IPS DF 19.7 (cell line): Measurements from ENCODE around the gene RALGAPB.

Experiments used
- DNase-seq: peaks from one replicate; pipeline ENCODE4 v3.0.0-alpha.2; 2013; ENCODE audit warnings: low read depth, low spot score

RALGAPB gene

DNA sequence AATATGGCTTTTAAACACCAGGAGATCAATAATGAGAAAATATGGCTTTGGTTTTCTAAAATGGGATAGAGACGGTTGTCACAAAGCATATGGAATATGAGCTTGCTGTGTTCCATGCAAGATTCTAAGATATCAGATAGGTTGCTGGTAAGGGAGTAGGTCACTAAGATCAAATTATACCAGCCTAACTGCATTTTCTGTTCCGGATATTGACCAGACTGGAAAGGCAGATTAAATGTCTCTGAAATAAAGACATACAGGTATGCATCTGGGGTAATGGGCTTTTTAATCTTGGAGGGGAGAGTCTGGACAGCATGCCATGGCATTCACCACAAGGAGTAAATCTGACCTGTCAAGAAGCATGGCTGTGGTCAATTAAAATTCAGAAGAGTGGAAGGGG lies 73.1 kb downstream of the RALGAPB start:
- DNase-seq: no peak

DNA sequence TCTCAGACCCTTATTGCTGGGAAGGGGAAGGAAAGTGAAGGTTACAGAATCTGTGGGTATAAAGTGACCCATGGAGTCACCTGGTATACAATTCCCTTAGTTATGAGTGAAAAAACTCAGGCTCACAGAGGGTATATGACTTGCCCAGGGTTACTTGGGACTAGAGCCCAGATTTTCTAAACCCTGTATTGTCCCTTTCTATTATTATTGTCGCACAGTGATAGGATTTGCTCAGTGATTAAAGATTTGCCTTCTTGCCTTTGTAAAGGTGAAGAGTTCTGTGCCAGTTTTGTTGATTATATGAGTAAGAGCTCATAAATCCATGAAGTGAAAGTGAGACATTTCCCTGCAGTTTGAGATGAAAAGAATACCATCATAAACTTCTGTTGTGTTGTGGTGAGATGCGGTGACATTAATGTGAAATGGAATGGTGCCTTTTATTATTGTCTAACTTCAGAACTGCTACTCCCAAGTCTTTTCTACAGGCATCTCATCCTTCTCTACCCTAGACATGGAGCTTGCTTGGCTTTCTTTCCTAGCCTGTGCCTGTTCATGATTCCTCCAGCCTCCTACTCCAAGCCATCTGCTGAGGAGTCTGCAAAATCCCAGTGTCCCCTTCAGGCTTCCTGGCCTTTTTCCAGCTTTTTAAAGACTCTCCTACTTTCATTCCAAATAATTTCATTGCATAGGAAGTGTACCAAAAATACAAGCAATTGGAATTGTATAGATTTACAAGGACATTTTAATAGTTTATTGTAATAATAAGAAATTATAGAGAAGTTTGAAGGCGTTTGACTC lies 74.8 kb downstream of the RALGAPB start:
- no peak for DNase-seq

DNA sequence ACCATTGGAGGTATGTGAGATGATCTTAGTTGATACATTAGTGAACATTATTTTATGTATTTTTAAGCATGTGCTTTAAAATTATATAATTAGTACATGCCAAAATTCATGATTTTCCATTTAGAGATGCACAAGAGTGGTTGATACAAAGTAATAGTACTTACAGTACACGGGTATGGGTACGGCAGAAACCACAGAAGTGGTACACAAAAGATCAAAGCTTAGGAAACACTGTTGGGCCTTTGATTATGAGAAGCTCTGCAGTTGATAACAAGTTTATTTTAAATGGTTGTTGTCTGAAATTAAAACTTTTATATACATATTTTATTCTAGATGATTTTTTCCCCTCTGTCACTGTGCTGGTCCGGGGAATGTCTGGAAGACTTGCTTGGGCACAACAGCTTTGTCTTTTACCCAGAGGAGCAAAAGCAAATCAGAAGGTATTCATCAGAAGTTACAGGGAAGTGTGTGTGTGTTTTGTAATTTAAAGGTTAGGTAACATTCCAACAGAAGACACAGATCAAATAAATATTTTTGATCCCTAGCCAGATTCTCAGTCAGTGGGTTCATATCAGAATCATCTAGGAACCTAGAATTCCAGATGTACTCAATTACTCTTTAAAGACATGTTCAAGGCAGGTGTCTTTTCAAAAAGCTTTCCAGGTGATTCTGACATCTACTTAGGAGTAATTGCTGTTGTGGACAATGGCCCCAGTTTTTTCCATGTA lies 75.9 kb downstream of the RALGAPB start:
- DNase-seq: no peak

DNA sequence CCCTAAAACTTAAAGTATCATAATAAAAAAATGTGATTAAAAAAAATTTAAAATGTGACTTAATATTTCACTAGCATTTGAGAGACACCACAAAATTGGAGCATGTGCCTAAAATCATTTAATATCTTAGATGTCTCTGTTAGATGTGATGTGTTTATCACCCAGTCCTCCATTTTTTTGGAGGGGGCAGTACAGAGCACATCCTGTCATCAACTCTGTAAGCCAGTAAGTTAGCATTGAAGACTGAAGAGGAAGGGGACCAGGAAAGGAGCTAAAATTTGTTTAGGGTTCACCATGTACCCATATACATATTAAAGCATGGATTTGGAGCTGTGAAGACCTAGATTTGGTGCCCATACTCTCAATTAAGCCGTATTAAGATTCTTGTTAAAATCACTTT lies 77.6 kb downstream of the RALGAPB start:
- no peak for DNase-seq

DNA sequence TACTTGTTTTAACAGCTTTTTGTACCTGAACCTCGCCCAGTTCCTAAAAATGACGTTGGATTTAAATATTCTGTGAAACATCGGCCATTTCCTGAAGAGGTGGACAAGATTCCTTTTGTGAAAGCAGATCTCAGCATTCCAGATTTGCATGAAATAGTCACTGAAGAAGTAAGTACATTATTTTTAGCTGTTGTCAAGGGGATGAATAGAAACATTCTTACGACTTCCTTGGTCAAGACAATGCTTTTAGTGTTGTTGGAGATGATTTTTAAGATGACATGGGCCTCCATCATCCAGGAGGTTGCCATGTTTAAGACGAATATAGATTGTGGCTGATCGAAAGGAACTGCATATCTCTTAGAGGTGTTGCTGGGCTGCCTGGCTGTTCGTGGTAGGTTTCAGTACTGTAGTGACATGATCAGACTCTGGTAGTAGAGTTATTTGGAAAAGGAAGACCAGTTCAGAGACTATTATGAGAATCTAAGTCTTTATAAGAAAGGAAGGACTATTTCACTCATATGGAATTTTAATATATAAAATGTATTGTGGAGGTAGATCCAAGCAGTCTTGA lies 78.5 kb downstream of the RALGAPB start:
- no peak for DNase-seq

DNA sequence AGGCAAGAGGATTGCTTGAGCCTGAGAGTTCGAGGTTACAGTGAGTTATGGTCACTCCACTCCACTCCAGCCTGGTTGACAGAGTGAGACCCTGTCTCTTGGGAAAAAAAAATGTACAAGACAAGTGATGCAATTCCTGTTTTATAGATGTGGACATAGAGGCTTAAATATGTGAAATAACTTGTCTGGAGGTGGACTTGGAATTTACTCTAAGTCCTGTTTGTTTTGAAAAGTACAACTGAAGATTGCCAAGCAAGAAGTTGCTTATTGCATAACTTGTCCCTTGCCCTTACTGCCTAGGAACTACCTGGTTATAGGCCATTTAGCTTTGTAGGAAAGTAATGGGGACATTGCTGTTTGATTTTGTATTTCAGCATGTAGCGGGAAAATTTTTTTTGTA lies 82.3 kb downstream of the RALGAPB start:
- no peak for DNase-seq

DNA sequence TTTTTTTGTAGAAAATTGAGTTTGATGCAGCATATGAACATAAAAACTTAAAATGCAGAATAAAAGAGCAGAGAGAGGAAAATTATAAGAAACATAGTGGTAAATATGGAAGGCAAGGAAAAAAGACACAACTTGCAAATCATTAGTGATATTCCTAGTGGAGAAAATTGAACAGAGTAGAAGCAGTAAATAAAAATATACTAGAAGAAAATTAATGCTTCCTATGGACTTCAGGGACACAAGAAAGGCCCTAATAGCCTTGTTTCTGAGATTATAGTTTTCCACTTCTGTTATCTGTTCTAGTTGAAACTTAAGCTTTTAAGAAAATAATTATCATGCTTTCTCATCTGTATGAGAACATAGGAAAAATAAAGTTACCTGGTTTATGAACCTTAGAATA lies 82.8 kb downstream of the RALGAPB start:
- no peak for DNase-seq

DNA sequence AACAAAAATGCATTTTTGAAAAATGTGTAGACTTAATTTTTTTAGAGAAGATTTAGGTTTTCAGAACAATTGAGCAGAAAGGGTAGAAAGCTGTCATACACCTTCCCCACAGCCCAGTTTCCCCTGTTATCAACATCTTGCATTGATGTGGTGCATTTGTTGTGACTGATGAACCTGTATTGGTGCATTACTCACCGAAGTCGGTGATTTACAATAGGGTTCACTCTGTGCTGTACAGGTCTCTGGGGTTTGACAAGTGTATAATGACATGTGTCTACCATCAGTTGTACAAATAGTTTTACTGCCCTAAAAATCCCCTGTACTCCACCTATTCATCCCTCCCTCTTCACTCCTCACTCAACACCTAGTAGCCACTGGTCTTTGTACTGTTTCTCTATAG lies 84.5 kb downstream of the RALGAPB start:
- no peak for DNase-seq

DNA sequence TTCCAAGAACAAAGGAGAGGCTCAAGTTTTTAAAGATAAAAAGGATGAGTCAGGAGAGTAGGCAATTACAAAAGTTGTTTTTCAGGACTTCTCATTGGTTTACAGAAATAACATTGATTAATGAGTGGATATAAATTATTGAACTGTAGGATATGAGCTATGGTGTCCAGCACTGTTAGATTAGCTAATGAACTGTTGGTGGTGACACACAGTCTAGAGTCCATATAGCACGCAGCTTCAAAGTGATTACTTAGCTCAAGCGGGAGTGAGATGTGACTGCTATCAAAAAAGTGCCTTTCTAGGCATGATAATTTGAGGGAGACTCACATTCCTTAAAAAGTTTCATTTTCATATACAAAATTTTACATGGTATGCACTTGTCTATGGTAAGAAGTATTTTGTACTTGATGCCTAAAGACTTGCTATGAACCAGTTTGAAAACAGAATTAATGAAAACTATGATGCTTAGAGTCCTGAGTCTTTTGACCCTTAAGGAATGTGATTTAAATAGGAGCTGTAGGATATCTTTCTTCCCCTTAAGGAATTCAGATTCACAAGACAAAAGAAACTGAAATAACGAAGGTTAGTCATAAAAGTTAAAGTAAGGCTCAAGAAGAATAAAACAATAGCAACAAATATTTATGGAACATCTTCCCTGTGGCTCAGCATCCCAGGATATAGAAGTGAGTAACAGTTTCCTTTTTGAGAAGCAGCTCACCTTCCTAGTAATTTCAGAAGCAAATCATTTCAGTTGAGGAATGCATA lies 86.1 kb downstream of the RALGAPB start:
- no peak for DNase-seq

DNA sequence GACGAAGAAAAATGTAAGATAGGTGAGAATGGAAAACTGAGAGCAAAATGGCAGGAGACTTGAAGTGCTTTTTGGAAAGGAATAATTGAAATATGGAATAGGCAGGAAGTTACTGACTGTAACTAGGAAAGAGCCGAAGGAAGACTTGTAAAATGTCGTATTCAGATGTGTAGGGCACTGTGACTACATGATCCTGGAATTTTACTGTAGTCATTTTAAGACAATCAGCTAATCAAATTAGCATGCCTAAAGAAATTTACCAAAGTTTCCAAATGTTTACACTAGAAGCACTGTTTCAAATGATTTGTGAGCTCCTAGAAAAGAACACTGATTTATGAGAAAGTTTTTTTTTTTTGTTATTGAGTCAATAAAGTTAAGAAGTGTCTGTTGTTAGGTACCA lies 87.1 kb downstream of the RALGAPB start:
- no peak for DNase-seq

DNA sequence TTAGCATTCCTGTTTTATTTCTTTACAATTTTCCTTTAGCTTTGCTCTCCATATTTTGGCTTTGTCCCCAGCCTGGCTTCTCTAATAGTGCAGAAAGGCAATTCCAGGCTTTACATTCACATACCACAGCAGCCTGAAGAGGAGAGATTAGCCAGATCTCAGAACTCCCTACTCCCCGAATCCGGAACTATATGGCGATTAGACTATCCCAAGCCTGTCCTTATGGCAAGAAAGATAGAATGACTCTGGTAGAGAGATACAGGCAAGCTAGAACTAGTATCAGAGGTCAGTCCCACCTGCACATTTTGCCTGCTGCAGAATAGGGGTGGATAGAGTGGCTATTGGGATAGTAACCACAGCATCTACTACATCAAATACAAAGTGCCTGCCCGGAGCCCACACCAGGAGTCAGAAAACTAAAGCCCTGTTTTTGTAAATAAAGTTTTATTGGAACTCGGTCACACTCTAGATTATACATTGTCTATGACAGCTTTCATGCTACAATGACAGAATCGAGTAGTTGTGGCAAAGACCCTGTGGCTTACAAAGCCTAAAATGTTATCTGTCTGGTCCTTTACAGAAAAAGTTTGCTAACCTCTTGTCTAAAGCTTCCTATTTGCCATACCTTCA lies 91.3 kb downstream of the RALGAPB start:
- DNase-seq: no peak

DNA sequence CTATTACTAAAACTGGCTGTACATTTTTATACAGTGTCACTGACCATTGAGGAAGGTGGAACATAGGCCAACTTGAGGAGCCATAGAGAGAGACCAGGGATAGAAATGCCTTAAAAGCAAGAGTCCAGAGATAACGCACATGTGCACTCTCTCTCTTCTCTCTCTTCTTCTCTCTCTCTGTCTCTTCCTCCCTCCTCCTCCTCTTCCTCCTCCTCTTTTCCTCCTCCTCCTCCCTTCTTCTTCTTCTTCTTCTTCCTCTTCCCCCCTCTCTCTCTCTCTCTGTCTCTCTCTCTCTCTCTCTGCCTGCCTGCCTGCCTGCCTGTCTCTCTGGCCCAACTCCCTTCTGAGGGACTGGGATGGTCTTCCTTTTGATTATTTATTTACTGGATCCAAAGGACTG lies 92.0 kb downstream of the RALGAPB start:
- DNase-seq: no peak

DNA sequence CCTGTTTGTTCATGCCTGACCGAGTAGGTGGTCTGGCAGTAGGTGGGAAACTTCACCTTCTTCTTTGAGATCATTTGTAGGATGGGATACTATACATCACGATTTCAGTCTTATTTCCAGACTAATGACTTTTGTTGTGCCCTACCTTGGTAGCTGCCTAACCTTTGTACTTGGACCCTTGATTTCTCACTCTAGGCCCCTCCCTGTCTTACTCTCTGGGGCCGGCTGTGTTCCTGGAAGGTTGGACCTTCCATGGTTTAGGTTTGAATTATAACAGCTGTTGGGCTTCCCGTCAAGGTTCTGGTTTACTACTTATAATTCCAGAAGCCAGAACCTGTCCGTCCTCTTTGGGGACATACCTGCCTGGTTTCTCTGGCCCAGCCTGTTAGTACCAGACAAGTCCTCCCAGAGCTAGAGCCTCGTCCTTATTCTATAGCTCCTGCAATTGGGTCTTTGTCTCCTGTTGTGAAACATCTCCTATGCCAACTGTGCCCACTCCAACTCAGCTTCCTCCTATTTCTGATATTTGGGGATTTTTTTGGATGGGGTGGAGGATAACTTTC lies 93.5 kb downstream of the RALGAPB start:
- no peak for DNase-seq

DNA sequence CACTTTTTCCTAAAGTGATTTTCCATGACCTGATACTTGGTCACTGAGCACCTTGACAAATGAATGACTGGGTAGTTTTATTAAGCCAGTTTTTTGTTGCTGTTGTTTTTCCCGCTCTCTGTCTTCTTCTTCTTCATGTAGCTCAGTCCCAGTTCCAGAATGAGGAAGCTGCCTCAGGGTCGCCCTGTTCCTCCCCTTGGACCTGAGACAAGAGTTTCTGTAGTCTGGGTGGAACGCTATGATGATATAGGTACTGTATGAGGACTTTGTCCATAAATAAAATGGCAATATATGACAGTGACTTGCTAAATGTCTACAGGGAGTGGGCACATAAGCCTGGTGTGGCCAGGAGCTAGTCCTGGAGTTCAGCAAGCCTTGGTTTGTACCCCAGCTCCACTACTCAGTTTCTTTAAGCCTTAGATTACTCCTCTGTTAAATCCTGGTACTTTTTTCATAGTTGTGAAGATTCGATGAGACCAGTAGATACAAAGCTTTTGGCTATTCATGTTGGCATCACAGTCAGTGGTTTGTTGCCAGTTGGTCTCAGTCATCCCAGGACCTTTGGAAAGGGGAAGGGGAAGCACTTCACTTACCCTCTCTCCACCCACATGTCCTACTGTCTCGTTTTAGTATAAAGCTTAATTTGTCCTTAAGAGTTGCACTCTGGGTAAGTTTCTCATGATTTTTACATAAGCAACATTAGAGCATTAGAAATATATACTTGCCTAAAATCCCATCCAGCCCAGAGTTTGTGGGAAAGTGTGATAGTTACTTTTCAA lies 97.3 kb downstream of the RALGAPB start:
- DNase-seq: no peak

DNA sequence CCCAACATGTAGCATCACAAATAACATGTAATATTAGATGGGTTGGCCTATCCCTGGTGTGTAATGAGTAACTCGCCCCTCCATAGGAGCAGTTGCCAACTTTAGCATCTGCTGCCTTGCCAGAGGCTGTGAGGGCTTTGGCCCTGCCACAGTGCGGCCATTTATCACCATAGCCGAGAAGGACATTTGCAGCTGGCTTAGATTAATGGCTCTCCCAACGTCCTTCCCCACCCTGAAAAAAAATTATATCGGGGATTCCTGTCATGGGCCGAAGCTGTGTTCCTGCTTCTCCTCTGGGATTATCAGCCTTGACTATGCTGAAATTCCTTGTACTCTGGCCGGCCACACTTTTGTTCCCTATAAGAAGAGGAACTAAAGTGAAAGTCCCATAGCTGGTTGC lies 100.8 kb downstream of the RALGAPB start:
- DNase-seq: no peak

DNA sequence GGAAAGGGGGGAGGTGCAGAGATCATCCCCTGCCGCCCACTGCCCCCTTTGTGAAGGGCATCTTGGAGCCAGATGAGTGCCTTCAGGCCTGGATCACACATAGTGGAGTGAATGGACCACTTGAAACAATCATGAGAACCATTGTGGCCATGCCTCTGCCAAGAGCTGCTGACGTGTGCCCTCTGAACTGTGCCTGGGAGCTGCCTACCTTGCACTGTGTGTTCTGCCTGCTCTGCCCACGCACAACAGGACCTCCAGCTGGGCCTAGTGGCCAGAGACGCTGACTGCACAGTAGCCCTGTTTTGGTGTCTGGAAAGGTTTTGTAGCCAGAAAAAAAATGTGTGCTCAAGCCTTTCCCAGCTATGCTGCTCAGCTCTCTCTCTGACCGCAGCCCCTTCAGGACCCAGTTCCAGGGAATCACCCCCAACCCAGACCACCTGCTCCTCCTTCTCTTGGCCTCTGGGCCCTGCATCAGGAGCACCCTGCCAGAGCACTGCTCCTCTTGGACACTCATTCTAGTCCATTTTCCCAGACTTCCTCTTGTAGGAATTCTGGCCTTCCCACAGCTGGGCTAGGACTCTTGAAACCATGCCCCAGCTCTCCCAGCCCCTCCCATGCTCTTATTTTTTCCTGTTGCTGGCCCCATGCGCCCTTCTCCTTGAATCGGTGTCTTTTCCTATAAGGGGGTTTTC lies 106.7 kb downstream of the RALGAPB start:
- DNase-seq: no peak

DNA sequence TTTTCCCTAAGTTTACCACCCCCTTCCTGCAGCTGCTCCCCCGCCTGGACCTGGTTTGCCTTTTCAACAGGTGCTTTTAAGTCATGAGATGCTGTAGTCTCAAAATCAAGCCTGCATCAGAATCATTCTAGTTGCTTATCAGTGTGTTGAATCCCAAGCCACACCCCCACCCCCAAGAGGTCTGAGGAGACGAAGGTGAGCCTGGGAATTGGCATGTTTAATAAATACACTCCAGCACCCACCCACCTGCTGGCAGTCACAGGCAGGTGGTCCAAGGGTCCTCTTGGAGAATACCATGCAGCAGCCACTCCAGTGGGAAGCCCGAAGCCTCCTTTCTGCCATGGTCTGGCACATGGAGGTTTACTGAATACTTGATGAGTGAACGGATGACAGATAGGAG lies 107.3 kb downstream of the RALGAPB start:
- no peak for DNase-seq

DNA sequence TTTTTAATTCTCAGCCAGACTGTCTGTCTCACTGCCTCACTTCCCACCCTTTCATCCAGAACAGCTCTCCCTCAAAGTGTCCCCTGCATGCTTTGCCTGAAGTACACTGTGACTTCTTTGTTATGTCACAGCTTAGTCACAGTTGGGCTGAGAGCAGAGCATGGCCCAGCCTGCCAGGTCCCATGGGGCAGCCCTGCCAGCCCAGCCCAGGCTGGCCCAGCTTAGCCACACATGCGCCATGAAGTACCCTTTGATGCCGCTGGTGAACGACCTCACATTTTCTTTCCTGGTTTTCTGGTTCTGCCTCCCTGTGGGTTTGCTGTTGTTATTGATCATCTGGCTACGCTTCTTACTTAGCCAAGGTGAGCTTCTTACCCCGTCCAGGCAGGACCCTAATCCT lies 108.4 kb downstream of the RALGAPB start, which contains the start of gene ADIG:
Gene ADIG (plus strand): TSS at position 185 of the 400 bp plus-strand sequence. CDS start 54 bp downstream, at position 239.
- DNase-seq: no peak

DNA sequence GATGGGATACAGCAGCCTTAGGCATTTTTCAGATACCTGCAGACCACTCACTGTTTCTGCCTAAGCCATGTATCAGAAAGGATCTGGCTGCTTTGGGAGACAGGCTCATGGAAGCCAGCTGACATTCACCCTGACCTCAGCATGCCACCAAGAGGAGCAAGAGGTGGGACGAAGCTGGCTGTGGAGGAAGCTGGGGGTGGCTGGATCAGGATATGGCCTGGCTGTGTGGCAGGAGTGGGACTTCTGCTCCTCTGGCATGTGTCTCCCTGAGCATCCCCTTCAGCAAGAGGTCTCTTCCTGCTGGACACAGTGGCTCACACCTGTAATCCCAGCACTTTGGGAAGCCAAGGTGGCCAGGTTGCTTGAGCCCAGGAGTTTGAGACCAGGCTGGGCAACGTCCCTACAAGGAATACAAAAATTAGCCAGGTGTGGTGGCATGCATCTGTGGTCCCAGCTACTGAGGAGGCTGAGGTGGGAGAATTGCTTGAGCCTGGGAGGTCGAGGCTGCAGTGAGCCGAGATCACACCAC lies 109.3 kb downstream of the RALGAPB start:
- no peak for DNase-seq

DNA sequence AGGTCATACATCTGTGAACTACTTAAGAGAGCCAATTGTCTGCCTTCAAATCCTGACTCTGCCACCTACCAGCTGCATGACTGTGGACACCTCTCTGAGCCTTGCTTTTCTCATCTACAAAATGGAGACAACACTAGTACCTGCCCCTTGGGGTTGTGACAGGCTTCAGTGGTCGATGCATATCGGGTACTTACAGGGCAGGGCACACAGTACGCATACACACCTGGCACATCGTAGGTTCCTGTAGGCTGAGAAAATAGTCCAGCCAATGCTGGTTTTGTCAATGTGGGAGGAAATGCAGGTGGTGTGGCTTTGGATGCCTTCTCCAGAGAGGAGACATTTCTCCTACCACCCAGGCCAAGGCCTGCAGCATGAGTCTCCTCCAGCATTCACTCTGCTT lies 110.7 kb downstream of the RALGAPB start:
- no peak for DNase-seq
